K562 (cell line): ENCODE data around the gene IREB2. TPM values are rescaled to one million over a fixed set of nuclear protein-coding genes. Genes with fewer than 3 reads are reported as not detected.

Experiments used
- BRCA1 ChIP-seq, 2 experiments: fragments of 450-650 bp in 1 of 2; sonication (generic) in 1 of 2; formaldehyde crosslinking in 1 of 2; IDR thresholded peaks; 2 replicates each; pipeline versions ENCODE4 v1.5.0 to v1.6.1; 2017 to 2020; ENCODE audit warnings: mild to moderate bottlenecking in 1 of 2, missing genetic modification reagents in 1 of 2
- LARP7 ChIP-seq: fragments of 450-650 bp; IDR thresholded peaks from 2 replicates; pipeline ENCODE4 v1.6.1; 2016
- RAD21 ChIP-seq, 2 experiments: fragments of 250-450 bp in 1 of 2; fragments of 450-650 bp in 1 of 2; sonication (Bioruptor Pico) in 1 of 2; formaldehyde crosslinking in 1 of 2; IDR thresholded peaks in 1 of 2; conservative IDR thresholded peaks in 1 of 2; 2 replicates each; pipeline versions ENCODE4 v1.4.0 to v1.8.0; 2020 to 2022; ENCODE audit warnings: mild to moderate bottlenecking in 2 of 2, moderate library complexity in 1 of 2
- TRIM24 ChIP-seq, 2 experiments: fragments of 450-650 bp; IDR thresholded peaks; 2 replicates each; pipeline ENCODE4 v1.6.1; 2016
- U2AF1 ChIP-seq: fragments of 200-400 bp; formaldehyde crosslinking; optimal IDR thresholded peaks from 2 replicates; pipeline ENCODE3; 2017; ENCODE audit warnings: mild to moderate bottlenecking, low read depth, low read length, moderate library complexity
- ZKSCAN8 ChIP-seq: fragments of 200-800 bp; sonication (Bioruptor generic); IDR thresholded peaks from 2 replicates; pipeline ENCODE4 v1.6.1; 2016; ENCODE audit warnings: missing genetic modification characterization, missing compliant biosample characterization
- ZNF239 ChIP-seq: fragments of 250-450 bp; sonication (Bioruptor Pico); IDR thresholded peaks from 2 replicates; pipeline ENCODE4 v1.4.0; 2020; ENCODE audit warnings: mild to moderate bottlenecking
- polyA plus RNA-seq, 8 experiments: library from polyadenylated mRNA; depleted of rRNA in 4 of 8; stranded (reverse) in 5 of 8; unstranded in 3 of 8; fragments of >200 nt; fragmentation: Nextera tagmentation in 2 of 8; fragmentation: Illumina TruSeq in 1 of 8; extraction: Ambion mirVana in 2 of 8; extraction: Trizol in 1 of 8; gene quantifications; 2 replicates each; pipeline versions ENCODE4 v1.2.1 to v1.2.3, GENCODE V29; 2011 to 2014; ENCODE audit warnings: inconsistent platforms in 1 of 8, missing spikeins in 1 of 8
- total RNA-seq, 7 experiments: library from RNA; depleted of rRNA in 6 of 7; stranded (reverse); fragments of >200 nt in 6 of 7; fragmentation: Illumina TruSeq in 2 of 7; extraction: Trizol in 2 of 7; gene quantifications; 2 replicates each; pipeline versions ENCODE4 v1.2.1 to v1.2.3, GENCODE V29; 2011 to 2021; ENCODE audit warnings: low replicate concordance in 1 of 7
- TF ChIP-seq, protein P1 (sequence below): fragments of 450-650 bp; IDR thresholded peaks from 2 replicates; pipeline ENCODE4 v1.6.1; 2016; ENCODE audit warnings: low read depth
- TF ChIP-seq, protein P2 (sequence below), 2 experiments: fragments of 250-450 bp in 1 of 2; fragments of 450-650 bp in 1 of 2; sonication (Bioruptor Pico) in 1 of 2; IDR thresholded peaks; 2 replicates each; pipeline versions ENCODE4 v1.6.1 to v1.8.0; 2016 to 2021; ENCODE audit warnings: mild to moderate bottlenecking in 2 of 2, moderate library complexity in 2 of 2, missing compliant biosample characterization in 1 of 2, missing genetic modification characterization in 1 of 2
- TF ChIP-seq, protein P3 (sequence below): conservative IDR thresholded peaks from 2 replicates; pipeline ENCODE4 v1.6.1; 2011; ENCODE audit warnings: low read depth, mild to moderate bottlenecking, low read length; ENCODE audit not compliant: control insufficient read depth
- TF ChIP-seq, protein P4 (sequence below), 3 experiments: fragments of 200-800 bp in 1 of 3; sonication (Bioruptor generic) in 1 of 3; sonication (generic) in 1 of 3; formaldehyde crosslinking in 1 of 3; IDR thresholded peaks; 2 replicates each; pipeline versions ENCODE4 v1.6.1 to v1.8.0; 2016 to 2022; ENCODE audit warnings: mild to moderate bottlenecking in 2 of 3, missing compliant biosample characterization in 2 of 3, missing genetic modification characterization in 2 of 3, missing genetic modification reagents in 1 of 3
- TF ChIP-seq, protein P5 (sequence below): fragments of 200-800 bp; sonication (Bioruptor generic); IDR thresholded peaks from 2 replicates; pipeline ENCODE4 v1.6.1; 2017; ENCODE audit warnings: missing genetic modification characterization, missing compliant biosample characterization

IREB2 gene
- total and polyA plus RNA-seq, 9 of the 15 experiments (the other 6 are each of a cell fraction or from before 2014, with no cell fraction given), result 16.8 to 61.7 (median 34.0) TPM

DNA sequence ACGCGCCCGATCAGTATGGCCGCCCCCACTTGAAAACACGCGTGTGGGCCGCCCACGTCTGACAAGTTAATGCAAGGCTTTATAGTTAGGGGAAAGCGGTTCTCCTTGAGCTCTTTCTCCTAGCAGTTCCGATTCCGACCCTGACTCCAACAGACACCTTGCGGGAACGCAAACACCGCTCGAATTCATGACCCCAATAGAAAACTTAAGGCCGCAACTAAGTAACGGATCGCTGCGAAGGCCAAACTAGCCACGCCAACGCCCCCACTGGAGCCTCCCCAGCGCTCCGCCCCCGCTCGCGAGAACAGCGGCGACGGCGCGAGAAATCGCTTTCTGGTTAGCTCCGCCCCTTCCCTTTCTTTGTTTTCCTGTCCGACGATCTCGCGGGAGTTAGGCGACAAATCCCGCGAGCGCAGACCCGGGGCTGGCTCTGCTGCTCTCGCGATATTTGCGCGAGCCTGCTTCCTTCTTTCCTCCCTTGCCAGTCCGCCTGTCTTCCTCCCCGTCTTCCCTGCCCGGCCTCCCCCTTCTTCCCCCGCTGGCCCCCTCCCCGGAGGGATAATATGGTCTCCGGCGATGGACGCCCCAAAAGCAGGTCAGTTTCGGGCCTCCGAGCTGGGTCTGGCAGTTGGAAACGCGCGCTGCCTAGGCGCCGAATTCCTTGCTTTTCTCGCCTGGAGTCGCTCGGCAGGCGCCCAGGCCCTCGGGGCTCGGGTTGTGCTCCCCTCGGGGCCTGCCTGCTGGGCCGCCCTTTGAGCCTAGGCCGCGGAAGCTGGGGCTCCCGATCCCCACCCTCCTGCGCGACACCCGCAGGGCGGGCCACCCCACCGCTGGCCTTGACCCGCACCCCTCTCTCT lies at the start of gene IREB2 (continued):
- TF ChIP-seq, protein P1, sequence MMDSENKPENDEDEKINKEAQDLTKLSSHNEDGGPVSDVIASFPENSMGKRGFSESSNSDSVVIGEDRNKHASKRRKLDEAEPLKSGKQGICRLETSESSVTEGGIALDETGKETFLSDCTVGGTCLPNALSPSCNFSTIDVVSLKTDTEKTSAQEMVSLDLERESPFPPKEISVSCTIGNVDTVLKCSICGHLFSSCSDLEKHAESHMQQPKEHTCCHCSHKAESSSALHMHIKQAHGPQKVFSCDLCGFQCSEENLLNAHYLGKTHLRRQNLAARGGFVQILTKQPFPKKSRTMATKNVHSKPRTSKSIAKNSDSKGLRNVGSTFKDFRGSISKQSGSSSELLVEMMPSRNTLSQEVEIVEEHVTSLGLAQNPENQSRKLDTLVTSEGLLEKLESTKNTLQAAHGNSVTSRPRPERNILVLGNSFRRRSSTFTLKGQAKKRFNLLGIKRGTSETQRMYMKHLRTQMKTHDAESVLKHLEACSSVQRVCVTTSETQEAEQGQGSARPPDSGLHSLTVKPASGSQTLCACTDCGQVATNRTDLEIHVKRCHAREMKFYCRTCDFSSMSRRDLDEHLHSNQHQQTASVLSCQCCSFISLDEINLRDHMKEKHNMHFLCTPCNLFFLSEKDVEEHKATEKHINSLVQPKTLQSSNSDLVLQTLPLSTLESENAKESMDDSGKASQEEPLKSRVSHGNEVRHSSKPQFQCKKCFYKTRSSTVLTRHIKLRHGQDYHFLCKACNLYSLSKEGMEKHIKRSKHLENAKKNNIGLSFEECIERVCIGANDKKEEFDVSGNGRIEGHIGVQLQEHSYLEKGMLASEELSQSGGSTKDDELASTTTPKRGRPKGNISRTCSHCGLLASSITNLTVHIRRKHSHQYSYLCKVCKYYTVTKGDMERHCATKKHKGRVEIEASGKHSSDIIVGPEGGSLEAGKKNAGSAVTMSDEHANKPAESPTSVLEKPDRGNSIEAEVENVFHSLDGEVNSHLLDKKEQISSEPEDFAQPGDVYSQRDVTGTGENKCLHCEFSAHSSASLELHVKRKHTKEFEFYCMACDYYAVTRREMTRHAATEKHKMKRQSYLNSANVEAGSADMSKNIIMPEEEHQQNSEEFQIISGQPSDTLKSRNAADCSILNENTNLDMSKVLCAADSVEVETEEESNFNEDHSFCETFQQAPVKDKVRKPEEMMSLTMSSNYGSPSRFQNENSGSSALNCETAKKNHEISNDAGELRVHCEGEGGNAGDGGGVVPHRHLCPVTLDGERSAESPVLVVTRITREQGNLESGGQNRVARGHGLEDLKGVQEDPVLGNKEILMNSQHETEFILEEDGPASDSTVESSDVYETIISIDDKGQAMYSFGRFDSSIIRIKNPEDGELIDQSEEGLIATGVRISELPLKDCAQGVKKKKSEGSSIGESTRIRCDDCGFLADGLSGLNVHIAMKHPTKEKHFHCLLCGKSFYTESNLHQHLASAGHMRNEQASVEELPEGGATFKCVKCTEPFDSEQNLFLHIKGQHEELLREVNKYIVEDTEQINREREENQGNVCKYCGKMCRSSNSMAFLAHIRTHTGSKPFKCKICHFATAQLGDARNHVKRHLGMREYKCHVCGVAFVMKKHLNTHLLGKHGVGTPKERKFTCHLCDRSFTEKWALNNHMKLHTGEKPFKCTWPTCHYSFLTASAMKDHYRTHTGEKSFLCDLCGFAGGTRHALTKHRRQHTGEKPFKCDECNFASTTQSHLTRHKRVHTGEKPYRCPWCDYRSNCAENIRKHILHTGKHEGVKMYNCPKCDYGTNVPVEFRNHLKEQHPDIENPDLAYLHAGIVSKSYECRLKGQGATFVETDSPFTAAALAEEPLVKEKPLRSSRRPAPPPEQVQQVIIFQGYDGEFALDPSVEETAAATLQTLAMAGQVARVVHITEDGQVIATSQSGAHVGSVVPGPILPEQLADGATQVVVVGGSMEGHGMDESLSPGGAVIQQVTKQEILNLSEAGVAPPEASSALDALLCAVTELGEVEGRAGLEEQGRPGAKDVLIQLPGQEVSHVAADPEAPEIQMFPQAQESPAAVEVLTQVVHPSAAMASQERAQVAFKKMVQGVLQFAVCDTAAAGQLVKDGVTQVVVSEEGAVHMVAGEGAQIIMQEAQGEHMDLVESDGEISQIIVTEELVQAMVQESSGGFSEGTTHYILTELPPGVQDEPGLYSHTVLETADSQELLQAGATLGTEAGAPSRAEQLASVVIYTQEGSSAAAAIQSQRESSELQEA, result peak; percentile 98
- no peak for TF ChIP-seq ZNF239 (CRISPR knock-in tag)
- TF ChIP-seq, protein P2, sequence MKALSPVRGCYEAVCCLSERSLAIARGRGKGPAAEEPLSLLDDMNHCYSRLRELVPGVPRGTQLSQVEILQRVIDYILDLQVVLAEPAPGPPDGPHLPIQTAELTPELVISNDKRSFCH (CRISPR knock-in tag; IDR thresholded peaks at IDR 0.05), result no peak
- TF ChIP-seq, protein P2 (tag; IDR thresholded peaks at IDR 0.05), result peak; percentile 88
- TF ChIP-seq, protein P3, sequence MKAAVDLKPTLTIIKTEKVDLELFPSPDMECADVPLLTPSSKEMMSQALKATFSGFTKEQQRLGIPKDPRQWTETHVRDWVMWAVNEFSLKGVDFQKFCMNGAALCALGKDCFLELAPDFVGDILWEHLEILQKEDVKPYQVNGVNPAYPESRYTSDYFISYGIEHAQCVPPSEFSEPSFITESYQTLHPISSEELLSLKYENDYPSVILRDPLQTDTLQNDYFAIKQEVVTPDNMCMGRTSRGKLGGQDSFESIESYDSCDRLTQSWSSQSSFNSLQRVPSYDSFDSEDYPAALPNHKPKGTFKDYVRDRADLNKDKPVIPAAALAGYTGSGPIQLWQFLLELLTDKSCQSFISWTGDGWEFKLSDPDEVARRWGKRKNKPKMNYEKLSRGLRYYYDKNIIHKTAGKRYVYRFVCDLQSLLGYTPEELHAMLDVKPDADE, result 0 out of 2 replicates have a peak, but pooled peaks have one; percentile 15
- TF ChIP-seq ZKSCAN8 (CRISPR knock-in tag), result no peak
- peak; percentile 3 to 49; a peak in 1 of 4 replicates for TF ChIP-seq TRIM24 (IDR thresholded peaks at IDR 0.05)
- TF ChIP-seq RAD21 (CRISPR knock-in tag; conservative IDR thresholded peaks at IDR 0.05 in 1 of 2, IDR thresholded peaks at IDR 0.05 in 1 of 2), result no peak
- TF ChIP-seq, protein P4, sequence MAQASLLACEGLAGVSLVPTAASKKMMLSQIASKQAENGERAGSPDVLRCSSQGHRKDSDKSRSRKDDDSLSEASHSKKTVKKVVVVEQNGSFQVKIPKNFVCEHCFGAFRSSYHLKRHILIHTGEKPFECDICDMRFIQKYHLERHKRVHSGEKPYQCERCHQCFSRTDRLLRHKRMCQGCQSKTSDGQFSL (CRISPR knock-in tag; IDR thresholded peaks at IDR 0.05), result no peak
- TF ChIP-seq, protein P4 (tag; IDR thresholded peaks at IDR 0.05), result no peak
- no peak for TF ChIP-seq BRCA1 (IDR thresholded peaks at IDR 0.05)
- no peak for TF ChIP-seq BRCA1 (CRISPR knock-in tag; IDR thresholded peaks at IDR 0.05)
- TF ChIP-seq, protein P5, sequence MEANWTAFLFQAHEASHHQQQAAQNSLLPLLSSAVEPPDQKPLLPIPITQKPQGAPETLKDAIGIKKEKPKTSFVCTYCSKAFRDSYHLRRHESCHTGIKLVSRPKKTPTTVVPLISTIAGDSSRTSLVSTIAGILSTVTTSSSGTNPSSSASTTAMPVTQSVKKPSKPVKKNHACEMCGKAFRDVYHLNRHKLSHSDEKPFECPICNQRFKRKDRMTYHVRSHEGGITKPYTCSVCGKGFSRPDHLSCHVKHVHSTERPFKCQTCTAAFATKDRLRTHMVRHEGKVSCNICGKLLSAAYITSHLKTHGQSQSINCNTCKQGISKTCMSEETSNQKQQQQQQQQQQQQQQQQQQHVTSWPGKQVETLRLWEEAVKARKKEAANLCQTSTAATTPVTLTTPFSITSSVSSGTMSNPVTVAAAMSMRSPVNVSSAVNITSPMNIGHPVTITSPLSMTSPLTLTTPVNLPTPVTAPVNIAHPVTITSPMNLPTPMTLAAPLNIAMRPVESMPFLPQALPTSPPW, result peak; percentile 98
- TF ChIP-seq U2AF1, result peak; percentile 56
- TF ChIP-seq LARP7, result no peak
